ENCODE measurements around the gene PRM3.

GRCh38 chr16:11224894-11225676, 48.3 kb downstream of the PRM3 start:
- TF ChIP-seq POLR2A (IDR thresholded peaks at IDR 0.05) (no peak), POLR2AphosphoS5 (IDR thresholded peaks at IDR 0.05) (no peak), EP300 (IDR thresholded peaks at IDR 0.05) (no peak)
- TF ChIP-seq, protein P1, sequence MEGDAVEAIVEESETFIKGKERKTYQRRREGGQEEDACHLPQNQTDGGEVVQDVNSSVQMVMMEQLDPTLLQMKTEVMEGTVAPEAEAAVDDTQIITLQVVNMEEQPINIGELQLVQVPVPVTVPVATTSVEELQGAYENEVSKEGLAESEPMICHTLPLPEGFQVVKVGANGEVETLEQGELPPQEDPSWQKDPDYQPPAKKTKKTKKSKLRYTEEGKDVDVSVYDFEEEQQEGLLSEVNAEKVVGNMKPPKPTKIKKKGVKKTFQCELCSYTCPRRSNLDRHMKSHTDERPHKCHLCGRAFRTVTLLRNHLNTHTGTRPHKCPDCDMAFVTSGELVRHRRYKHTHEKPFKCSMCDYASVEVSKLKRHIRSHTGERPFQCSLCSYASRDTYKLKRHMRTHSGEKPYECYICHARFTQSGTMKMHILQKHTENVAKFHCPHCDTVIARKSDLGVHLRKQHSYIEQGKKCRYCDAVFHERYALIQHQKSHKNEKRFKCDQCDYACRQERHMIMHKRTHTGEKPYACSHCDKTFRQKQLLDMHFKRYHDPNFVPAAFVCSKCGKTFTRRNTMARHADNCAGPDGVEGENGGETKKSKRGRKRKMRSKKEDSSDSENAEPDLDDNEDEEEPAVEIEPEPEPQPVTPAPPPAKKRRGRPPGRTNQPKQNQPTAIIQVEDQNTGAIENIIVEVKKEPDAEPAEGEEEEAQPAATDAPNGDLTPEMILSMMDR (IDR thresholded peaks at IDR 0.05) = no peak

Data from sigmoid colon (tissue), 4 donors.